Measurements from ENCODE around the gene PRKAG2.
"Not testable (repeated sequence)": the region's sequence is repeated elsewhere in the genome, so short reads cannot be mapped to it uniquely, and the experiment has no call there.

PRKAG2 gene

GRCh38 chr7:151790830-151791620 lies 85.9 kb downstream of the PRKAG2 start:
- in situ Hi-C loops (cut with MboI; ENCODE audit: low sequenced_read_pairs) = no loop called here

GRCh38 chr7:151790095-151790829 lies 86.7 kb downstream of the PRKAG2 start:
- in situ Hi-C loops (cut with MboI; ENCODE audit: low sequenced_read_pairs) = no loop called here

- in situ Hi-C loops (cut with MboI; ENCODE audit: low sequenced_read_pairs) = no loop called here
These were observed 87.5 kb downstream of the PRKAG2 start for GRCh38 chr7:151789380-151789947.

- in situ Hi-C loops (cut with MboI; ENCODE audit: low sequenced_read_pairs) = no loop called here
These were observed 89.6 kb downstream of the PRKAG2 start for GRCh38 chr7:151787348-151787747.

GRCh38 chr7:151786936-151787335 lies 90.0 kb downstream of the PRKAG2 start:
- in situ Hi-C loops (cut with MboI; ENCODE audit: low sequenced_read_pairs) = no loop called here

- in situ Hi-C loops (cut with MboI; ENCODE audit: low sequenced_read_pairs) = no loop called here
These were observed 90.7 kb downstream of the PRKAG2 start for GRCh38 chr7:151786241-151786640.

GRCh38 chr7:151785681-151785965 lies 91.3 kb downstream of the PRKAG2 start:
- in situ Hi-C loops (cut with MboI; ENCODE audit: low sequenced_read_pairs) = no loop called here

- in situ Hi-C loops (cut with MboI; ENCODE audit: low sequenced_read_pairs) = no loop called here
These were observed 91.8 kb downstream of the PRKAG2 start for GRCh38 chr7:151784853-151785680.

GRCh38 chr7:151783958-151784575 lies 92.8 kb downstream of the PRKAG2 start:
- in situ Hi-C loops (cut with MboI; ENCODE audit: low sequenced_read_pairs) = no loop called here

- in situ Hi-C loops (cut with MboI; ENCODE audit: low sequenced_read_pairs) = no loop called here
These were observed 94.1 kb downstream of the PRKAG2 start for GRCh38 chr7:151782598-151783448.

GRCh38 chr7:151782256-151782597 lies 94.7 kb downstream of the PRKAG2 start:
- in situ Hi-C loops (cut with MboI; ENCODE audit: low sequenced_read_pairs) = not testable (repeated sequence)

- in situ Hi-C loops (cut with MboI; ENCODE audit: low sequenced_read_pairs) = no loop called here
These were observed 95.6 kb downstream of the PRKAG2 start for GRCh38 chr7:151781161-151781845.

GRCh38 chr7:151780631-151781030 lies 96.3 kb downstream of the PRKAG2 start:
- in situ Hi-C loops (cut with MboI; ENCODE audit: low sequenced_read_pairs) = no loop called here

GRCh38 chr7:151779678-151780077 lies 97.2 kb downstream of the PRKAG2 start:
- in situ Hi-C loops (cut with MboI; ENCODE audit: low sequenced_read_pairs) = no loop called here

- in situ Hi-C loops (cut with MboI; ENCODE audit: low sequenced_read_pairs) = no loop called here
These were observed 97.7 kb downstream of the PRKAG2 start for GRCh38 chr7:151779255-151779654.

- in situ Hi-C loops (cut with MboI; ENCODE audit: low sequenced_read_pairs) = no loop called here
These were observed 98.8 kb downstream of the PRKAG2 start for GRCh38 chr7:151777908-151778670.

GRCh38 chr7:151777495-151777880 lies 99.4 kb downstream of the PRKAG2 start:
- in situ Hi-C loops (cut with MboI; ENCODE audit: low sequenced_read_pairs) = no loop called here

GRCh38 chr7:151776876-151777494 lies 99.9 kb downstream of the PRKAG2 start:
- in situ Hi-C loops (cut with MboI; ENCODE audit: low sequenced_read_pairs) = no loop called here
